ENCODE measurements around the gene MFSD6.

DNA sequence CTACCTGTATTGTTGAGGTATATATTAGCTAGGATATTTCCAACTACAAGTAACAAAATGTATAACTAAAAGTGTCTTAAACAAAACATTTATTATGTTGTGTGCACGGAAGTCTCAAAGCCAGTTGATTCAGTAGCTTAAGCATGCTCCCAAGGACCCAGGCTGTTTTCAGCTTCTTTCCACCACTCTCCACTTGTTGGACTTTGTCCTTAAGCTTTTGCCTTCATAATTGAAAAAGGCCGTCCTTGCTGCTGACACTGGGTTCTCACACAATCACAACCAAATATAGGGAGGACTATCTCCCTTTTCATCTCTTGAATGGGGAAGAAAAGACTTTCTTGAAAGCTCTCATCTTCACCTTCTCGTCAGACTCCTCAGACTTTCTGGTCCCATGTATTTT lies 138.6 kb downstream of the MFSD6 start:
- TF ChIP-seq, protein P1, sequence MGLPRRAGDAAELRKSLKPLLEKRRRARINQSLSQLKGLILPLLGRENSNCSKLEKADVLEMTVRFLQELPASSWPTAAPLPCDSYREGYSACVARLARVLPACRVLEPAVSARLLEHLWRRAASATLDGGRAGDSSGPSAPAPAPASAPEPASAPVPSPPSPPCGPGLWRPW (IDR thresholded peaks at IDR 0.05), result no peak
- TF ChIP-seq CTCF (IDR thresholded peaks at IDR 0.05) (no peak), RCOR1 (IDR thresholded peaks at IDR 0.05; ENCODE audit: low read depth, low read length) (no peak), EP300 (IDR thresholded peaks at IDR 0.05) (no peak), FOSL2 (IDR thresholded peaks at IDR 0.05) (no peak), FOSL2 (CRISPR knock-in tag; IDR thresholded peaks at IDR 0.05) (no peak)
